ENCODE results near the gene AP3M1. TPM values are rescaled to one million over a fixed set of nuclear protein-coding genes. Genes with fewer than 3 reads are reported as not detected.

Gene AP3M1
- total RNA-seq, 1 experiment from 2014 or later, result 37.4 TPM

GRCh38 chr10:74096777-74097176, 53.9 kb downstream of the AP3M1 start:
- H3K23ac ChIP-seq (ENCODE audit: insufficient read length, low read depth, low read length), result no peak overlapping the region
- H2BK15ac ChIP-seq (ENCODE audit: low read depth, low read length), result no peak overlapping the region
- Mint-ChIP-seq H3K36me3 (ENCODE audit: insufficient read depth in 1 of 3, low read depth in 3 of 3) (peaks cover 70 to 93% (median 89%) of the 10 kb centered on the region in 3 experiments; a peak in 6 of 7 replicates), H3K9me3 (no peaks in the 10 kb centered on the region), H3K27me3 (ENCODE audit: low read depth) (no peaks in the 10 kb centered on the region), H3K4me3 (no peak overlapping the region), H3K27ac (no peak overlapping the region; a peak in 1 of 7 replicates), H3K4me1 (no peaks in the 10 kb centered on the region)
- H2AFZ ChIP-seq (ENCODE audit: low read length), result no peak overlapping the region
- TF ChIP-seq CTCF (conservative IDR thresholded peaks at IDR 0.05), result no peak
- no peak overlapping the region for H2BK5ac ChIP-seq (ENCODE audit: insufficient read length, low read length)
- no peak overlapping the region for H2BK12ac ChIP-seq (ENCODE audit: insufficient read length, low read depth, low read length)
- no peak for DNase-seq
- no peak overlapping the region for H4K91ac ChIP-seq (ENCODE audit: insufficient read length, low read depth, low read length)
- no peak overlapping the region for H3K56ac ChIP-seq (ENCODE audit: insufficient read length, low read depth, low read length)
- H3T11ph ChIP-seq (ENCODE audit: low read length), result no peak overlapping the region
- no peak overlapping the region for H3K27ac ChIP-seq (ENCODE audit: insufficient read length, low read depth, low read length)
- no peak overlapping the region for H3K4ac ChIP-seq (ENCODE audit: low read depth, low read length)
- H3K9ac ChIP-seq (ENCODE audit: extremely low read depth, insufficient read length, low read length), result no peak overlapping the region
- no CpG with 5 or more reads among the region's 2 CpGs for WGBS (ENCODE audit: extremely low coverage, insufficient read length, low lambda C conversion rate)
- H3K9me3 ChIP-seq (ENCODE audit: control insufficient read depth, low read depth, low read length), result no peaks in the 10 kb centered on the region
- H3K27me3 ChIP-seq (ENCODE audit: insufficient read depth, low read length), result no peaks in the 10 kb centered on the region
- no peak overlapping the region for H4K5ac ChIP-seq (ENCODE audit: insufficient read length, low read depth, low read length)
- H2BK20ac ChIP-seq (ENCODE audit: low read depth, low read length, poor library complexity, severe bottlenecking), result no peak overlapping the region
- no peaks in the 10 kb centered on the region for H3K79me2 ChIP-seq (ENCODE audit: insufficient read depth, low read length)
- H2AK5ac ChIP-seq (ENCODE audit: insufficient read length, low read length), result no peak overlapping the region
- H3K23me2 ChIP-seq (ENCODE audit: insufficient read length, low read depth, low read length, poor library complexity, severe bottlenecking), result no peaks in the 10 kb centered on the region
- no peaks in the 10 kb centered on the region for H3K79me1 ChIP-seq (ENCODE audit: insufficient read depth, low read depth, low read length, poor library complexity, severe bottlenecking)
- H3K4me2 ChIP-seq (ENCODE audit: insufficient read depth, insufficient read length, low read length), result no peak overlapping the region
- no peak overlapping the region for H4K8ac ChIP-seq (replicated peaks; ENCODE audit: insufficient read length, low read depth, low read length)
- H2BK120ac ChIP-seq (ENCODE audit: low read depth, low read length, poor library complexity, severe bottlenecking), result no peak overlapping the region
- H3K18ac ChIP-seq (ENCODE audit: insufficient read length, low read depth, low read length), result no peak overlapping the region
- no peaks in the 10 kb centered on the region for H3K4me1 ChIP-seq (ENCODE audit: insufficient read depth, low read length)
- no peaks in the 10 kb centered on the region for H4K20me1 ChIP-seq (ENCODE audit: control insufficient read depth, insufficient read depth, insufficient read length)
- H3K14ac ChIP-seq (ENCODE audit: insufficient read depth, low read length), result no peak overlapping the region

Measured in H9 (cell line).